ENCODE measurements around the gene SLC2A8. TPM values are rescaled to one million over a fixed set of nuclear protein-coding genes. Genes with fewer than 3 reads are reported as not detected.

Gene SLC2A8
- total RNA-seq, 1 experiment from 2014 or later, result 37.4 TPM

- TF ChIP-seq EMX1 (CRISPR knock-in tag; IDR thresholded peaks at IDR 0.05), result no peak
- no peak; the same call in 1 of the 2 replicates for TF ChIP-seq TP53 (CRISPR knock-in tag; IDR thresholded peaks at IDR 0.05)
- TF ChIP-seq NFE2L1 (CRISPR knock-in tag; IDR thresholded peaks at IDR 0.05), result no peak
- peak; percentile 80 for TF ChIP-seq SP1 (CRISPR knock-in tag; conservative IDR thresholded peaks at IDR 0.05)
- no peak for TF ChIP-seq USF1 (CRISPR knock-in tag; IDR thresholded peaks at IDR 0.05)
- no peak for TF ChIP-seq ZNF532 (CRISPR knock-in tag; IDR thresholded peaks at IDR 0.05; ENCODE audit: borderline replicate concordance)
- TF ChIP-seq TCF7 (CRISPR knock-in tag; IDR thresholded peaks at IDR 0.05; ENCODE audit: low read depth), result no peak
- peak; percentile 75 for TF ChIP-seq HMGXB4 (CRISPR knock-in tag; IDR thresholded peaks at IDR 0.05)
- 0 out of 2 replicates have a peak, but pooled peaks have one; percentile 1 for TF ChIP-seq MYBL2 (CRISPR knock-in tag; IDR thresholded peaks at IDR 0.05)
- TF ChIP-seq FOXP1 (CRISPR knock-in tag; IDR thresholded peaks at IDR 0.05; ENCODE audit: borderline replicate concordance), result no peak
- no peak for TF ChIP-seq ZNF232 (CRISPR knock-in tag; IDR thresholded peaks at IDR 0.05)
- no peak for TF ChIP-seq ZNF425 (CRISPR knock-in tag; conservative IDR thresholded peaks at IDR 0.05)
- TF ChIP-seq NR2C2 (CRISPR knock-in tag; IDR thresholded peaks at IDR 0.05), result no peak
Measured at GRCh38 chr9:127396808-127397645, at the start of gene SLC2A8 (continued).

- Mint-ChIP-seq H3K9me3 (no peaks in the 10 kb centered on the region), H3K4me1 (peaks cover 19% of the 10 kb centered on the region), H3K27me3 (ENCODE audit: low read depth) (no peaks in the 10 kb centered on the region), H3K4me3 (no peak overlapping the region), H3K27ac (peak overlapping the region; percentile 64; the same call in 1 of the 2 replicates), H3K36me3 (peaks cover 6% of the 10 kb centered on the region; the same call in 1 of the 2 replicates)
- ATAC-seq (peak; percentile 87), DNase-seq (ENCODE audit: low spot score) (no peak)
- CTCF ChIA-PET, result interaction anchor here (0.6 to 1.9 kb wide), 6 partner anchors 25 to 160 kb away, joined by 3 to 8 read pairs (median 4); no protein-coding TSS in a partner anchor
- POLR2A ChIA-PET, result interaction anchor here (1.0 kb wide), 1 partner anchor 84 kb away, joined by 7 read pairs; no protein-coding TSS in a partner anchor
- TF ChIP-seq TEAD4 (CRISPR knock-in tag; IDR thresholded peaks at IDR 0.05), result no peak
- no peak for TF ChIP-seq ZSCAN18 (CRISPR knock-in tag; IDR thresholded peaks at IDR 0.05)
- no peak for TF ChIP-seq FOXJ3 (CRISPR knock-in tag; IDR thresholded peaks at IDR 0.05; ENCODE audit: borderline replicate concordance)
- no peak for TF ChIP-seq ETV6 (CRISPR knock-in tag; IDR thresholded peaks at IDR 0.05)
- TF ChIP-seq ZNF219 (CRISPR knock-in tag; IDR thresholded peaks at IDR 0.05; ENCODE audit: borderline replicate concordance), result no peak
- no peak for TF ChIP-seq SP1 (CRISPR knock-in tag; conservative IDR thresholded peaks at IDR 0.05)
- TF ChIP-seq NR3C1 (CRISPR knock-in tag; conservative IDR thresholded peaks at IDR 0.05; ENCODE audit: low read depth), result no peak
- no peak for TF ChIP-seq ZNF671 (CRISPR knock-in tag; IDR thresholded peaks at IDR 0.05)
- no peak for TF ChIP-seq ZNF138 (CRISPR knock-in tag; conservative IDR thresholded peaks at IDR 0.05)
- TF ChIP-seq CREM (CRISPR knock-in tag; IDR thresholded peaks at IDR 0.05), result no peak
- TF ChIP-seq NFATC4 (CRISPR knock-in tag; IDR thresholded peaks at IDR 0.05), result no peak
Measured at GRCh38 chr9:127347831-127348776, 48.9 kb upstream of the SLC2A8 start.

All from WTC11 (cell line).